Thoracic aorta (tissue), 2 donors: Measurements from ENCODE around the gene GNG7. TPM values are rescaled to one million over a fixed set of nuclear protein-coding genes. Genes with fewer than 3 reads are reported as not detected.
"Not testable (repeated sequence)": the region's sequence is repeated elsewhere in the genome, so short reads cannot be mapped to it uniquely, and the experiment has no call there.

Experiments
- ATAC-seq: fragments of 150-250 bp; one replicate; pipeline ENCODE4 v1.8.0; 2017; ENCODE audit warnings: low read depth; ENCODE audit not compliant: insufficient number of reproducible peaks, low FRiP score
- DNase-seq: peaks from one replicate; pipeline ENCODE4 v3.0.0-alpha.2; 2020; ENCODE audit warnings: low spot score
- H3K27ac ChIP-seq, 2 donors: fragments of 200-600 bp; sonication (generic); 1 replicate in 1 of 2; 2 replicates in 1 of 2; pipeline ENCODE4 v1.5.1; 2016; ENCODE audit warnings: mild to moderate bottlenecking in 2 of 2, moderate library complexity in 2 of 2
- H3K27me3 ChIP-seq: fragments of 200-600 bp; sonication (generic); replicated peaks from 2 replicates; pipeline ENCODE4 v1.6.0; 2016; ENCODE audit warnings: mild to moderate bottlenecking; ENCODE audit not compliant: insufficient read depth
- H3K36me3 ChIP-seq: fragments of 200-600 bp; sonication (generic); one replicate; pipeline ENCODE4 v1.5.1; 2016
- H3K4me1 ChIP-seq, 2 donors: fragments of 200-600 bp; sonication (generic); 1 replicate in 1 of 2; 2 replicates in 1 of 2; pipeline versions ENCODE4 v1.5.1 to v1.6.0; 2016; ENCODE audit warnings: low read depth in 2 of 2, mild to moderate bottlenecking in 1 of 2; ENCODE audit not compliant: control insufficient read depth in 1 of 2
- H3K4me3 ChIP-seq: fragments of 200-600 bp; sonication (generic); 2 replicates; pipeline ENCODE4 v1.5.1; 2016; ENCODE audit warnings: mild to moderate bottlenecking
- H3K9me3 ChIP-seq: fragments of 200-600 bp; sonication (generic); 2 replicates; pipeline ENCODE4 v1.5.1; 2016
- total RNA-seq, 2 donors: library from RNA; depleted of rRNA; stranded (reverse); fragments of >200 nt; gene quantifications; one replicate each; pipeline versions ENCODE4 v1.1.0 to v1.2.3, GENCODE V29; 2016
- TF ChIP-seq, protein P1 (sequence below): fragments of 200-600 bp; sonication (generic); IDR thresholded peaks from one replicate; pipeline ENCODE4 v1.5.1; 2019; ENCODE audit warnings: antibody characterized with exemption

The GNG7 gene
- total RNA-seq, 2 donors from 2014 or later = 2.3 to 3.2 TPM

GRCh38 chr19:2656533-2656932 lies 46.0 kb downstream of the GNG7 start:
- TF ChIP-seq, protein P1, sequence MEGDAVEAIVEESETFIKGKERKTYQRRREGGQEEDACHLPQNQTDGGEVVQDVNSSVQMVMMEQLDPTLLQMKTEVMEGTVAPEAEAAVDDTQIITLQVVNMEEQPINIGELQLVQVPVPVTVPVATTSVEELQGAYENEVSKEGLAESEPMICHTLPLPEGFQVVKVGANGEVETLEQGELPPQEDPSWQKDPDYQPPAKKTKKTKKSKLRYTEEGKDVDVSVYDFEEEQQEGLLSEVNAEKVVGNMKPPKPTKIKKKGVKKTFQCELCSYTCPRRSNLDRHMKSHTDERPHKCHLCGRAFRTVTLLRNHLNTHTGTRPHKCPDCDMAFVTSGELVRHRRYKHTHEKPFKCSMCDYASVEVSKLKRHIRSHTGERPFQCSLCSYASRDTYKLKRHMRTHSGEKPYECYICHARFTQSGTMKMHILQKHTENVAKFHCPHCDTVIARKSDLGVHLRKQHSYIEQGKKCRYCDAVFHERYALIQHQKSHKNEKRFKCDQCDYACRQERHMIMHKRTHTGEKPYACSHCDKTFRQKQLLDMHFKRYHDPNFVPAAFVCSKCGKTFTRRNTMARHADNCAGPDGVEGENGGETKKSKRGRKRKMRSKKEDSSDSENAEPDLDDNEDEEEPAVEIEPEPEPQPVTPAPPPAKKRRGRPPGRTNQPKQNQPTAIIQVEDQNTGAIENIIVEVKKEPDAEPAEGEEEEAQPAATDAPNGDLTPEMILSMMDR = no peak
- no peaks in the 10 kb centered on the region for H3K9me3 ChIP-seq
- H3K36me3 ChIP-seq = no peaks in the 10 kb centered on the region
- H3K27ac ChIP-seq = no peak overlapping the region
- no peak for ATAC-seq
- no peaks in the 10 kb centered on the region for H3K27me3 ChIP-seq
- H3K4me1 ChIP-seq = no peaks in the 10 kb centered on the region
- DNase-seq = no peak
- H3K4me3 ChIP-seq = no peak overlapping the region

DNA sequence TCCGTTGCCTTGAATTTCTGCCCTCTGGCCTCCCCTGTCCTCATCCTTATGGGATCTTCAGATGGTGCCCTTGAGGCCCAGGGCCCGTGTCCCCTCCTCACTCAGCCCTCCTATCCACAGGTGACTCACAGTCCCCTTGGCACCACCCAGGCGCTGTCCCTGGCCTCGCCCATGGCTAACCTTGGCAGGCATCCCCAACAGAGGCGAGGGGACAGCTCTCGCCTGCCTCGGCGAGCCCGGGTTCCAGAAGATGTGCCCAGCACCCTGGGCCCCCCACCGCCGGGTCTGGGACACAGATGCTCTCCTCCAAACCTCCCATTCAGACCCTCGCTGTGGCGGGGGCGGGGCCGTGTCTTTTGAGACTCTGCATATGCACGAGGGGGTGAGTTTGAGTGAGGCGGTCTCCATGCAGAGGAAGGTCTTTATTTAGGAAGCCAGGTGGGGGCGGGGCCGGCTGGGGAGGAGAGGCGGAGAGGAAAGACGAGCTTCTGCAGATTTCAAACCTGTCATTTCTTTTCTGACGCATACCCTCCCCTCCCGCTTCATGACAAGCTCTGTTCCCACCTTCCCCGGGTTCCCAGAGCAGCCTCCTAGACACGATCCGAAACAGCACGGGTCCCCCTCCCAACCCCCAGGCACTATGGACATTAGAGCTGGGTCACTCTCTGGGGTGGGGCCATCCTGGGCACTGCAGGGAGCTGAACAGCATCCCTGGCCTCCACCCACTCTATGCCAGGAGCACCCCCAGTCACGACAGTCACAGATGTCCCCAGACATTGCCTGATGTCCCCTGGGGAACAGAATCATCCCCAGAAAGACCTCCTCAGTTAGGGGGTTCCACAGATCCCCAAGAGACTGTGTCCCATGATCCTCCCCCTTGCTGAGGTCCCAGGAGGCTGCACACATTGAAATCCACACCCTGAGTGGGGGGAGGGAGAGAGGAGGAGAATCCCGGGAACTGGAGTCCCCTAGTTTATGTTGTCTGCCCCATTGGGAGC lies 48.5 kb downstream of the GNG7 start:
- ATAC-seq (no peak), DNase-seq (no peak)
- no peaks in the 10 kb centered on the region for H3K9me3 ChIP-seq
- no peaks in the 10 kb centered on the region for H3K27me3 ChIP-seq
- no peaks in the 10 kb centered on the region for H3K4me1 ChIP-seq
- TF ChIP-seq, protein P1 = no peak
- H3K4me3 ChIP-seq = no peak overlapping the region
- H3K36me3 ChIP-seq = no peaks in the 10 kb centered on the region
- no peak overlapping the region for H3K27ac ChIP-seq

- TF ChIP-seq, protein P1 = no peak
- Histone ChIP-seq H3K36me3 (no peaks in the 10 kb centered on the region), H3K27ac (no peak overlapping the region), H3K4me3 (no peak overlapping the region), H3K4me1 (no peaks in the 10 kb centered on the region), H3K27me3 (no peaks in the 10 kb centered on the region), H3K9me3 (no peaks in the 10 kb centered on the region)
- ATAC-seq (no peak), DNase-seq (no peak)
Measured at GRCh38 chr19:2653218-2653617, 49.3 kb downstream of the GNG7 start.

GRCh38 chr19:2652504-2653099 lies 49.9 kb downstream of the GNG7 start:
- TF ChIP-seq, protein P1 = no peak
- Histone ChIP-seq H3K4me1 (no peaks in the 10 kb centered on the region), H3K36me3 (no peaks in the 10 kb centered on the region), H3K27ac (no peak overlapping the region), H3K4me3 (no peak overlapping the region), H3K9me3 (no peaks in the 10 kb centered on the region), H3K27me3 (no peaks in the 10 kb centered on the region)
- DNase-seq (no peak), ATAC-seq (no peak)

DNA sequence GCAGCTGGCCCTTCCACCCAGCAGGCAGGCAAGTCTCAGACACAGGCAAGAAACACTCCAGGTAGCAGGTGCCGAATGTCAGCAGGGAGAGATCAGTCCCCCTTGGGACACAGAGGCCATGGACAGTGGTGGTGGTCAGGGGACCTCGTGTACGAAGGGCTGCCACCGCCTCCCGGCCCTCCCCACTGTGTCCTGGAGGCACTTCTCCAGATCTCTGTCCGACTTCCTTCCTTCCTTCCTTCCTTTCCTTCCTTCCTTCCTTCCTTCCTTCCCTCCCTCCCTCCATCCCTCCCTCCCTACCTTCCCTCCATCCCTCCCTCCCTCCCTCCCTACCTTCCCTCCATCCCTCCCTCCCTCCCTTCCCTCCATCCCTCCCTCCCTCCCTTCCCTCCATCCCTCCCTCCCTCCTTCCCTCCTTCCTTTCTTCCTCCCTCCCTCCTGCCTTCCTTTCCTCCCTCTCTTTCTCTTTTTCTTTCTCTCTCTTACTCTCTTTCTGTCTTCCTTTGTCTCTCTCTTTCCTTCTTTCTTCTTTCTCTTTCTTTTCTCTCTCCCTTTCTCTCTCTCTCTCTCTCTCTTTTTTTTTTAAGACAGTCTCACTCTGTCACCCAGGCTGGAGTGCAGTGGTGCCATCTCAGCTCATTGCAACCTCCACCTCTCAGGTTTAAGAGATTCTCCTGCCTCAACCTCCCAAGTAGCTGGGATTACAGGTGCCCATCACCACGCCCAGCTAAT lies 51.3 kb downstream of the GNG7 start:
- not testable (repeated sequence) for H3K36me3 ChIP-seq, H3K4me3 ChIP-seq, H3K4me1 ChIP-seq, H3K27me3 ChIP-seq, ATAC-seq, H3K9me3 ChIP-seq, H3K27ac ChIP-seq, DNase-seq
